Type B pancreatic cell (in vitro differentiated cells): ENCODE results near the gene EEF1A2. TPM values are rescaled to one million over a fixed set of nuclear protein-coding genes. Genes with fewer than 3 reads are reported as not detected.
A peak's percentile ranks its signal among the peaks of the same experiment; 100 is the strongest.

Experiments used
- DNase-seq: peaks from one replicate; pipeline ENCODE4 v3.0.0; 2021; ENCODE audit warnings: mixed read lengths; ENCODE audit not compliant: unreplicated experiment; ENCODE audit errors: extremely low spot score
- H3K27ac Mint-ChIP-seq: 2 replicates; pipeline ENCODE4 v1.8.0; 2021; ENCODE audit warnings: mild to moderate bottlenecking, mixed read lengths
- H3K27me3 Mint-ChIP-seq: 2 replicates; pipeline ENCODE4 v1.8.0; 2021; ENCODE audit warnings: mixed read lengths
- H3K36me3 Mint-ChIP-seq: 2 replicates; pipeline ENCODE4 v1.8.0; 2021; ENCODE audit warnings: mixed read lengths
- H3K4me1 Mint-ChIP-seq: one replicate; pipeline ENCODE4 v1.8.0; 2021; ENCODE audit warnings: mixed read lengths; ENCODE audit not compliant: unreplicated experiment
- H3K4me3 Mint-ChIP-seq: 2 replicates; pipeline ENCODE4 v1.8.0; 2021; ENCODE audit warnings: mild to moderate bottlenecking, mixed read lengths
- H3K9me3 Mint-ChIP-seq: 2 replicates; pipeline ENCODE4 v1.8.0; 2021; ENCODE audit warnings: mixed read lengths
- total RNA-seq: library from RNA; stranded (reverse); gene quantifications from 2 replicates; pipeline ENCODE4 v1.2.1, GENCODE V29; 2021; ENCODE audit warnings: low replicate concordance
- TF ChIP-seq, protein P1 (sequence below): fragments of 200-600 bp; sonication (generic); conservative IDR thresholded peaks from 2 replicates; pipeline ENCODE4 v1.5.0; 2021; ENCODE audit warnings: antibody characterized with exemption, mild to moderate bottlenecking

The EEF1A2 gene
- total RNA-seq, 1 donor from 2014 or later: 20.5 TPM

DNA sequence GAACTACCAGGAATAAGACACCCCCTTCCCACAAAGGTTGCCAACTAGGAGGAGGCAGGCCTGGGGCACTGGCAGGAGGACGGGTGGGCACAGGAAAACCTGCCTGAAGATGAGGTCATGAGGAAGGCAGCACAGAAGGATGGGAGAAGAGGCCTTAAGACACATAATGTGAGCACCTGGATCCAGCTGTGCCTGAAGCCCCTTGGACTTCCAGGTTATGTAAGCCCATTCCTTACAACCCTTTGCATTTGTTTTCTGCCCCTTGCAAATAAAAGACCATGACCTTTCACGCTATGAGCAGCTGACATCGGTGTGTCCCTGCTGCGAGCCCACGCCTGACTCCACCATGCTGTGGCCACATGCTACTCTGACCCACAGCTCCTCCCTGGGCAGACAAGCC, 49.9 kb downstream of the EEF1A2 start:
- DNase-seq: no peak
- H3K9me3 Mint-ChIP-seq: no peaks in the 10 kb centered on the region
- H3K27me3 Mint-ChIP-seq: peaks cover 2% of the 10 kb centered on the region
- H3K4me1 Mint-ChIP-seq: peaks cover 11% of the 10 kb centered on the region
- no peak overlapping the region for H3K27ac Mint-ChIP-seq
- H3K36me3 Mint-ChIP-seq: no peaks in the 10 kb centered on the region
- H3K4me3 Mint-ChIP-seq: no peak overlapping the region
- TF ChIP-seq, protein P1, sequence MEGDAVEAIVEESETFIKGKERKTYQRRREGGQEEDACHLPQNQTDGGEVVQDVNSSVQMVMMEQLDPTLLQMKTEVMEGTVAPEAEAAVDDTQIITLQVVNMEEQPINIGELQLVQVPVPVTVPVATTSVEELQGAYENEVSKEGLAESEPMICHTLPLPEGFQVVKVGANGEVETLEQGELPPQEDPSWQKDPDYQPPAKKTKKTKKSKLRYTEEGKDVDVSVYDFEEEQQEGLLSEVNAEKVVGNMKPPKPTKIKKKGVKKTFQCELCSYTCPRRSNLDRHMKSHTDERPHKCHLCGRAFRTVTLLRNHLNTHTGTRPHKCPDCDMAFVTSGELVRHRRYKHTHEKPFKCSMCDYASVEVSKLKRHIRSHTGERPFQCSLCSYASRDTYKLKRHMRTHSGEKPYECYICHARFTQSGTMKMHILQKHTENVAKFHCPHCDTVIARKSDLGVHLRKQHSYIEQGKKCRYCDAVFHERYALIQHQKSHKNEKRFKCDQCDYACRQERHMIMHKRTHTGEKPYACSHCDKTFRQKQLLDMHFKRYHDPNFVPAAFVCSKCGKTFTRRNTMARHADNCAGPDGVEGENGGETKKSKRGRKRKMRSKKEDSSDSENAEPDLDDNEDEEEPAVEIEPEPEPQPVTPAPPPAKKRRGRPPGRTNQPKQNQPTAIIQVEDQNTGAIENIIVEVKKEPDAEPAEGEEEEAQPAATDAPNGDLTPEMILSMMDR: no peak

DNA sequence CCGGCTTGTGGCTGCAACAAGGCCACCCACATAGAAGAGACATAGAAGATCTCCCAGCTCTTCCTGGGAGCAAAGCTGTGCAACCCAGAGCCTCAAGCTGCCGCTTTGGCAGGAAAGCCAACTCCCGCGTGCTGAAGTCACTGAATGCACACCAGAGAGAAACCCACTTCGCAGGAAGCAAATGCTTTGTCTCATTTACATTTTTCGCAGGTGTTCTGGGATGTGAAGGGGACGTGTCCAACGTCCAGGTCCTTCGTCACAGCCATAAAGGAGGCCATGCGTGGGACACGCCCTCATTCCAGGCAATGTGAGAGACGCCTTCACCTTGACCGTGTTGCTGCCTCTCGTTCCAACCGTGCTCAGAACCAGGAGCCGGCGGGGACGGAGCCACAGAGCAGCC, 50.9 kb downstream of the EEF1A2 start:
- H3K4me3 Mint-ChIP-seq: no peak overlapping the region
- H3K4me1 Mint-ChIP-seq: peaks cover 11% of the 10 kb centered on the region
- H3K36me3 Mint-ChIP-seq: no peaks in the 10 kb centered on the region
- no peak overlapping the region for H3K27ac Mint-ChIP-seq
- H3K9me3 Mint-ChIP-seq: no peaks in the 10 kb centered on the region
- peaks cover 2% of the 10 kb centered on the region for H3K27me3 Mint-ChIP-seq
- TF ChIP-seq, protein P1: no peak
- no peak for DNase-seq

DNA sequence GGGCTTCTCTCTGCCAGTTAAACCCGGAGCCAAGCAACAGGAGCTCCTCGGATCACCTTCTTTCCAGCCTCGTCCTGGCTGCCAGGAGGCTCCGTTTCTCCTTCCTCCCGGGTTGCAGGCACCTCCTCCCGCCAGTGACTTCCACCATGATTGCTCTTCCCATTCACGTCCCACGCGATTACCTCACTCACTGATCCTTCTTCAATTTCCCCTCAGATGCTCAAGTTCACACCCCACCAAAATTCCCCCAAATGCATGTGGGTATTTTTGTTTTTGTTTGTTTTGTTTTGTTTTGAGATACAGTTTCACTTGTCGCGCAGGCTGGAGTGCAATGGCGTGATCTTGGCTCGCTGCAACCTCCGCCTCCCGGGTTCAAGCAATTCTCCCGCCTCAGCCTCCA, 51.6 kb downstream of the EEF1A2 start:
- no peaks in the 10 kb centered on the region for H3K36me3 Mint-ChIP-seq
- peak overlapping the region; percentile 50 for H3K27ac Mint-ChIP-seq
- H3K4me3 Mint-ChIP-seq: no peak overlapping the region
- peaks cover 11% of the 10 kb centered on the region for H3K4me1 Mint-ChIP-seq
- no peak for DNase-seq
- H3K27me3 Mint-ChIP-seq: peaks cover 2% of the 10 kb centered on the region
- H3K9me3 Mint-ChIP-seq: no peaks in the 10 kb centered on the region
- TF ChIP-seq, protein P1: no peak

DNA sequence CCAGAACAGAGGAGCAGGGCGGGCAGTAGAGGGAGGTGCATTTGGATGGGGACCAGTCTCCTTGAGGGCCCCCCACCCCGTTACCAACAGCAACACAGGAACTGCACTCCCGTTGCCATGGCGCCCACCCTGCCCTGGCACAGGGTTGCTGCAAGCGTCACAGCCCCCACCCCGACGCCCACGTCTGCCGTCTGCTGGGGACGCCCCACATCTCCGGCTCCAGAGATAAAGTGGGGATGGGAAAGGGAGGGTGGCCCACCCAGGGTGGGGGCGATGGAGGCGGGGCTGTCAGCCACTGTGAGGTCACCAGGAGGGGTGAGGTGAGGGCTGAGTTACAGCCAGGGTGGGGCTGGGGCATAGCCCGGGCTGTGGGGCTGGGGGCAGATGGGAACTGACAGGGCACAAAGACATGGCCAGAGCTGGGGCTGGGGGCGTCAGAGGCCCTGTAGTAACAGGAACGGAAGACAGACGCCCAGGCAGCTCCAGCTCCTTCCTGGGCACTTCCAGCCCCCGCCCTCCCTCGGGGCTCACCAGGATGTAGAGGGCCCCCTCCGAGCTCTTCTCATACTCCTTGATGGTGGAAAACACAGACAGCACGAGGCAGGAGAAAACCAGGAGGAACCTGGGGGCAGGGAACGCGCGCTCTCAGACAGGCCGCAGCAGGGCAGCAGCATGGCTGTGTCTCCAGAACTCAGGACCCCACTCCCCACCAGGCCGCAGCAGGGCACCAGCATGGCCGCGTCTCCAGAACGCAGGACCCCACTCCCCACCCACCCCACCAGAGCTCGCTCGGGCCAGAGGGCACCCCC, 52.5 kb downstream of the EEF1A2 start:
- no peak overlapping the region for H3K4me3 Mint-ChIP-seq
- H3K27me3 Mint-ChIP-seq: peaks cover 2% of the 10 kb centered on the region
- no peaks in the 10 kb centered on the region for H3K9me3 Mint-ChIP-seq
- TF ChIP-seq, protein P1: no peak
- no peaks in the 10 kb centered on the region for H3K36me3 Mint-ChIP-seq
- no peak for DNase-seq
- H3K4me1 Mint-ChIP-seq: peaks cover 11% of the 10 kb centered on the region
- H3K27ac Mint-ChIP-seq: no peak overlapping the region

DNA sequence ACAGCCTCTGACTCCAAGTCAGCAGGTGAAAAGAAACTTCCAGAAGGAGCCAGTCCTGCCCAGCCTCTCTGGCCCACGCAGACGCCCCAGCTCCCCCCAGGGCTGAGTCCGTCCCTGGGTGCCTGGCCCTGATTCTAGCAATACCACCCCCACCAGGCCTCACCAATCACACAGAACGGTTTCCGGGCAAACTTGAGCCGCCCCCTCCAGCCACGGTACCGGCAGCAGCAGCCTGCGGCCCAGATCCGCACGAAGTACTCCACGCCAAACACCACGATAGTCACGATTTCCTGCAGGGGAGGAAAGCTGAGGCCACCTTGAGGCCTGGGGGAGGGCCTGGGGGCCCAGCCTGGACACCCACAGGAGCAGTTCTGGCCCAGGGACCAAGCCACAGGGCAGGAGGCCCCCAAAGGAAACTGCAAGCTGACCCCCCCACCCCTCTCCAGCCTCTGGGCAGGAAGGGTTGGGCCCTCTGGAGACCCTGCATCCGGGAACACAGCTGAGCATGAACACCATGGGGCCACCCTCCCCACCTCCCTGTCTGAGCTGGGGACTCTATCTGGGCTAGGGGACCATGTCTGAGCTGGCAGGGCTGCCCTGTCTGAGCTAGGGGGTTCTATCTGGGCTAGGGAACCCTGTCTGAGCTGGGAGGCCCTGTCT, 53.7 kb downstream of the EEF1A2 start:
- no peaks in the 10 kb centered on the region for H3K9me3 Mint-ChIP-seq
- TF ChIP-seq, protein P1: no peak
- peaks cover 2% of the 10 kb centered on the region for H3K27me3 Mint-ChIP-seq
- no peaks in the 10 kb centered on the region for H3K36me3 Mint-ChIP-seq
- peaks cover 15% of the 10 kb centered on the region for H3K4me1 Mint-ChIP-seq
- no peak overlapping the region for H3K27ac Mint-ChIP-seq
- no peak overlapping the region for H3K4me3 Mint-ChIP-seq
- no peak for DNase-seq
